IMR-90 (cell line): ENCODE measurements around the gene BCAS3. TPM values are rescaled to one million over a fixed set of nuclear protein-coding genes. Genes with fewer than 3 reads are reported as not detected.

ENCODE experiments used
- ATAC-seq: fragments of 200-7000 bp; cut with Tn5 transposase; 2 replicates; pipeline ENCODE4 v1.9.1; 2020; ENCODE audit warnings: low read depth, mild to moderate bottlenecking, moderate library complexity
- BruUV-seq: library from RNA; stranded (reverse); fragments of 400-500 nt; replicated peaks from 2 replicates; lab custom pipeline; 2021; lab: Mats Ljungman, UMichigan
- CTCF ChIA-PET: fragments of 300-600 bp; formaldehyde crosslinking; extraction: SDS; loops from one replicate; lab custom pipeline; 2021; ENCODE audit warnings: antibody characterized with exemption; lab: Yijun Ruan, JAX
- POLR2A ChIA-PET: fragments of 300-600 bp; sonication (Branson Sonifier 250); formaldehyde crosslinking; loops from one replicate; lab custom pipeline; 2022; ENCODE audit warnings: antibody characterized with exemption; ENCODE audit not compliant: unreplicated experiment; lab: Charles Lee
- DNase-seq: peaks from one replicate; pipeline ENCODE4 v3.0.0; 2013
- H2AFZ ChIP-seq: replicated peaks from 2 replicates; pipeline ENCODE3; 2013; ENCODE audit warnings: low read length, mild to moderate bottlenecking; ENCODE audit not compliant: poor library complexity
- H2AK5ac ChIP-seq: 2 replicates; pipeline ENCODE4 v1.6.1; 2013; ENCODE audit warnings: low read depth, low read length, inconsistent platforms
- H2AK9ac ChIP-seq: replicated peaks from 2 replicates; pipeline ENCODE3; 2013; ENCODE audit warnings: mild to moderate bottlenecking, low read depth, low read length, moderate library complexity; ENCODE audit not compliant: poor library complexity
- H2BK120ac ChIP-seq: 2 replicates; pipeline ENCODE4 v1.6.1; 2013; ENCODE audit warnings: low read depth, low read length, inconsistent platforms
- H2BK15ac ChIP-seq: 3 replicates; pipeline ENCODE4 v1.6.1; 2013; ENCODE audit warnings: low read depth, low read length, inconsistent platforms
- H2BK20ac ChIP-seq: 2 replicates; pipeline ENCODE4 v1.6.1; 2013; ENCODE audit warnings: low read depth, mild to moderate bottlenecking, inconsistent platforms, low read length, moderate library complexity
- H2BK5ac ChIP-seq: 2 replicates; pipeline ENCODE4 v1.6.1; 2013; ENCODE audit warnings: mild to moderate bottlenecking, low read depth, low read length, inconsistent platforms; ENCODE audit not compliant: poor library complexity, severe bottlenecking
- H3K14ac ChIP-seq: replicated peaks from 2 replicates; pipeline ENCODE4 v1.6.1; 2013; ENCODE audit warnings: low read depth, low read length, inconsistent platforms
- H3K18ac ChIP-seq: 2 replicates; pipeline ENCODE4 v1.6.1; 2013; ENCODE audit warnings: low read depth, low read length, control low read depth
- H3K23ac ChIP-seq: 2 replicates; pipeline ENCODE4 v1.6.1; 2013; ENCODE audit warnings: low read depth, low read length, inconsistent platforms
- H3K27ac ChIP-seq: 2 replicates; pipeline ENCODE4 v1.5.1; 2013; ENCODE audit warnings: mild to moderate bottlenecking, control low read depth, low read length; ENCODE audit not compliant: insufficient read depth
- H3K27me3 ChIP-seq: 2 replicates; pipeline ENCODE4 v1.6.1; 2013; ENCODE audit warnings: low read length; ENCODE audit not compliant: control insufficient read depth, insufficient read depth
- H3K36me3 ChIP-seq: 2 replicates; pipeline ENCODE4 v1.6.1; 2013; ENCODE audit warnings: low read length, mixed read lengths; ENCODE audit not compliant: control insufficient read depth, insufficient read depth
- H3K4ac ChIP-seq: 2 replicates; pipeline ENCODE4 v1.6.1; 2013; ENCODE audit warnings: low read depth, low read length, inconsistent platforms
- H3K4me1 ChIP-seq: 2 replicates; pipeline ENCODE4 v1.6.1; 2013; ENCODE audit warnings: low read length, mixed read lengths; ENCODE audit not compliant: control insufficient read depth, insufficient read depth
- H3K4me2 ChIP-seq: 2 replicates; pipeline ENCODE4 v1.6.1; 2013; ENCODE audit warnings: low read depth, mild to moderate bottlenecking, control low read depth, low read length, moderate library complexity
- H3K4me3 ChIP-seq: 2 replicates; pipeline ENCODE4 v1.5.1; 2013; ENCODE audit warnings: low read depth, mild to moderate bottlenecking, control low read depth, low read length, moderate library complexity; ENCODE audit not compliant: insufficient read depth
- H3K56ac ChIP-seq: 2 replicates; pipeline ENCODE4 v1.6.1; 2013; ENCODE audit warnings: low read length, inconsistent platforms; ENCODE audit not compliant: insufficient read depth; ENCODE audit errors: extremely low read depth
- H3K79me1 ChIP-seq, 2 experiments: 2 replicates each; pipeline ENCODE4 v1.6.1; 2013; ENCODE audit warnings: low read length in 2 of 2, inconsistent platforms in 1 of 2, low read depth in 1 of 2
- H3K9ac ChIP-seq: 2 replicates; pipeline ENCODE4 v1.6.1; 2013; ENCODE audit warnings: low read depth, low read length, control low read depth
- H3K9me1 ChIP-seq: 2 replicates; pipeline ENCODE4 v1.6.1; 2013; ENCODE audit warnings: low read length, inconsistent platforms; ENCODE audit not compliant: insufficient read depth
- H3K9me3 ChIP-seq: 2 replicates; pipeline ENCODE4 v1.6.1; 2013; ENCODE audit warnings: low read length; ENCODE audit not compliant: control insufficient read depth, insufficient read depth
- H4K20me1 ChIP-seq: 2 replicates; pipeline ENCODE4 v1.6.1; 2013; ENCODE audit warnings: low read length, inconsistent platforms; ENCODE audit not compliant: insufficient read depth
- H4K5ac ChIP-seq: 2 replicates; pipeline ENCODE4 v1.6.1; 2013; ENCODE audit warnings: mild to moderate bottlenecking, low read depth, low read length, control low read depth
- H4K8ac ChIP-seq, 2 experiments: 2 replicates each; pipeline ENCODE4 v1.6.1; 2013; ENCODE audit warnings: low read depth in 2 of 2, low read length in 2 of 2, control low read depth in 1 of 2, inconsistent platforms in 1 of 2
- H4K91ac ChIP-seq: 2 replicates; pipeline ENCODE4 v1.6.1; 2013; ENCODE audit warnings: low read depth, low read length, inconsistent platforms; ENCODE audit not compliant: insufficient read depth
- BHLHE40 ChIP-seq: fragments of 150-350 bp; IDR thresholded peaks from 2 replicates; pipeline ENCODE4 v1.6.1; 2016; ENCODE audit warnings: mild to moderate bottlenecking, low read depth, low read length
- CEBPB ChIP-seq: IDR thresholded peaks from 2 replicates; pipeline ENCODE4 v1.6.1; 2012; ENCODE audit warnings: low read depth, low read length, improper control_type of control experiment
- CHD1 ChIP-seq: IDR thresholded peaks from 2 replicates; pipeline ENCODE4 v1.6.1; 2012; ENCODE audit warnings: low read depth, low read length, improper control_type of control experiment
- FOS ChIP-seq: fragments of 150-350 bp; IDR thresholded peaks from 2 replicates; pipeline ENCODE4 v1.6.1; 2016; ENCODE audit warnings: low read depth, low read length
- MAFK ChIP-seq: IDR thresholded peaks from 2 replicates; pipeline ENCODE4 v1.6.1; 2012; ENCODE audit warnings: low read depth, low read length, improper control_type of control experiment
- MAZ ChIP-seq: IDR thresholded peaks from 2 replicates; pipeline ENCODE4 v1.6.1; 2012; ENCODE audit warnings: low read depth, mild to moderate bottlenecking, low read length, improper control_type of control experiment, moderate library complexity, borderline replicate concordance
- MXI1 ChIP-seq: IDR thresholded peaks from 2 replicates; pipeline ENCODE4 v1.6.1; 2012; ENCODE audit warnings: low read depth, mild to moderate bottlenecking, low read length, moderate library complexity, borderline replicate concordance
- NFE2L2 ChIP-seq: fragments of 150-350 bp; IDR thresholded peaks from 2 replicates; pipeline ENCODE4 v1.6.1; 2016; ENCODE audit warnings: low read depth, mild to moderate bottlenecking, low read length
- POLR2A ChIP-seq: IDR thresholded peaks from 2 replicates; pipeline ENCODE4 v1.6.1; 2012; ENCODE audit warnings: mild to moderate bottlenecking, low read depth, low read length
- RAD21 ChIP-seq: IDR thresholded peaks from 2 replicates; pipeline ENCODE4 v1.6.1; 2012; ENCODE audit warnings: low read length, improper control_type of control experiment
- RCOR1 ChIP-seq: IDR thresholded peaks from 2 replicates; pipeline ENCODE4 v1.6.1; 2012; ENCODE audit warnings: mild to moderate bottlenecking, low read length, improper control_type of control experiment; ENCODE audit not compliant: insufficient replicate concordance
- RFX5 ChIP-seq: IDR thresholded peaks from 2 replicates; pipeline ENCODE4 v1.8.0; 2012; ENCODE audit warnings: low read depth, mild to moderate bottlenecking, low read length, moderate library complexity
- SMC3 ChIP-seq: fragments of 150-350 bp; IDR thresholded peaks from 2 replicates; pipeline ENCODE4 v1.6.1; 2016; ENCODE audit warnings: low read depth, mild to moderate bottlenecking, antibody characterized with exemption, low read length, moderate library complexity
- WGBS, 2 experiments: methylation state at CpG; one replicate each; pipeline versions ENCODE4 v1.1.5 to v1.1.7; 2013; ENCODE audit warnings: missing lambda C conversion rate in 2 of 2; ENCODE audit not compliant: insufficient read length in 1 of 2; ENCODE audit errors: extremely low coverage in 2 of 2; 5-methylcytosine and 5-hydroxymethylcytosine counted together
- dilution Hi-C: fragments of 300-500 bp; cut with HindIII; formaldehyde crosslinking; loops from one replicate; pipeline ENCODE4 v1.14.3; 2018; ENCODE audit warnings: low sequenced_read_pairs; ENCODE audit not compliant: unreplicated experiment
- in situ Hi-C: fragments of 300-500 bp; cut with MboI; formaldehyde crosslinking; loops from 3 replicates; pipeline ENCODE4 v1.14.3; 2019; ENCODE audit warnings: low sequenced_read_pairs, inconsistent platforms, mixed read lengths
- intact Hi-C: fragments of 100-400 bp; cut with micrococcal nuclease; formaldehyde crosslinking; loops from 2 replicates; pipeline ENCODE4 v1.10.0; 2022
- polyA plus RNA-seq, 3 experiments: library from polyadenylated mRNA; depleted of rRNA; stranded (reverse); fragments of >200 nt; gene quantifications; 2 replicates each; pipeline ENCODE4 v1.2.3, GENCODE V29; 2012; ENCODE audit warnings: low replicate concordance in 1 of 3
- total RNA-seq: library from RNA; depleted of rRNA; stranded (reverse); fragments of >200 nt; gene quantifications from 2 replicates; pipeline ENCODE4 v1.2.3, GENCODE V29; 2012
- TF ChIP-seq, protein P1 (sequence below): conservative IDR thresholded peaks from 2 replicates; pipeline ENCODE4 v1.5.1; 2012; ENCODE audit warnings: mild to moderate bottlenecking, low read depth, low read length, improper control_type of control experiment
- TF ChIP-seq, protein P2 (sequence below): fragments of 150-350 bp; IDR thresholded peaks from 2 replicates; pipeline ENCODE4 v1.6.1; 2016; ENCODE audit warnings: low read depth, mild to moderate bottlenecking, low read length, moderate library complexity, borderline replicate concordance
- TF ChIP-seq, protein P3 (sequence below): fragments of 150-350 bp; IDR thresholded peaks from 2 replicates; pipeline ENCODE4 v1.6.1; 2017; ENCODE audit warnings: mild to moderate bottlenecking, antibody characterized with exemption, low read length, low read depth

BCAS3 gene
- total and polyA plus RNA-seq, 2 of the 4 experiments (the other 2 are of a cell fraction): 6.3 to 27.1 TPM

DNA sequence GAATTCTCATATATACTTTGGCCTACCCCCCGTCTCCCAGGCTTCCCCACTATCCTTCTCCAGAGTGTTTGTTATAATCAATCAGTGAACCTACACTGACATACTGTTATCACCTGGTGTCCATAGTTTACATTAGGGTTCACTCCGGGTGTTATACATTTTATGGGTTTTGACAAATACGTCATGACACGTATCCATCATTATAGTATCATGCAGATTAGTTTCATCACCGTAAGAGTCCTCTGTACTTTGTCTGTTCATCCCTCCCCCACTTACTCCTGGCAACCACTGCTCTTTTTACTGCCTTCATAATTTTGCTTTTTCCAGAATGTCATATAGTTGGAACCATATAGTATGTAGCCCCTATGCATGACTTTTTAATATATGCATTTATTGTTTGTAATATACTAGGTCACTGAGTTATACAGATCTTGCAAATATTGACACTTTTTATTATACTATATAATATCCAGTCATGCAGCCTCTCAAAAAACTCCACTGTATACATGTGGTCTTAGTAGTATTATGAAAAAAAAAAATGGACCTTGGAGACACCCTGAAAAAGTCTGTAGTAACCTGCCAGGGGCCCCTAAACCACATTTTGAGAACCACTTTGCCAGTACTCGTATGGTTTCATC lies 49.3 kb upstream of the BCAS3 start:
- ChIA-PET POLR2A (no interaction called here), CTCF (no interaction called here)
- Histone ChIP-seq H3K56ac (no peak overlapping the region), H3K18ac (no peak overlapping the region), H3K4me2 (no peak overlapping the region), H4K8ac (no peak overlapping the region), H3K36me3 (peaks cover 14% of the 10 kb centered on the region), H3K79me1 (peaks cover 32 to 63% of the 10 kb centered on the region in 2 experiments), H2BK120ac (no peak overlapping the region), H2BK20ac (no peak overlapping the region), H3K9me3 (no peaks in the 10 kb centered on the region), H3K27me3 (no peaks in the 10 kb centered on the region), H2BK15ac (no peak overlapping the region), H3K9ac (no peak overlapping the region), H3K4ac (no peak overlapping the region), H4K20me1 (peaks cover 7% of the 10 kb centered on the region; the same call in 1 of the 2 replicates), H3K4me1 (peaks cover 1% of the 10 kb centered on the region; the same call in 1 of the 2 replicates), H4K91ac (no peak overlapping the region), H2AFZ (no peak overlapping the region), H2BK5ac (no peak overlapping the region), H3K23ac (no peak overlapping the region), H4K5ac (no peak overlapping the region), H3K4me3 (no peak overlapping the region), H3K9me1 (peaks cover 12% of the 10 kb centered on the region), H2AK5ac (no peak overlapping the region), H3K14ac (no peak overlapping the region), H2AK9ac (no peak overlapping the region), H3K27ac (no peak overlapping the region)
- dilution Hi-C loops (no loop called here), intact Hi-C loops (no loop called here), in situ Hi-C loops (loop anchor here (25.0 kb wide), 1 partner anchor 491 kb away; the partner anchor contains the start of gene CA4)
- DNase-seq: no peak
- no peak for TF ChIP-seq CHD1
- TF ChIP-seq NFE2L2: no peak
- TF ChIP-seq MAZ: no peak
- no peak for TF ChIP-seq SMC3
- no peak for TF ChIP-seq POLR2A
- TF ChIP-seq, protein P1, sequence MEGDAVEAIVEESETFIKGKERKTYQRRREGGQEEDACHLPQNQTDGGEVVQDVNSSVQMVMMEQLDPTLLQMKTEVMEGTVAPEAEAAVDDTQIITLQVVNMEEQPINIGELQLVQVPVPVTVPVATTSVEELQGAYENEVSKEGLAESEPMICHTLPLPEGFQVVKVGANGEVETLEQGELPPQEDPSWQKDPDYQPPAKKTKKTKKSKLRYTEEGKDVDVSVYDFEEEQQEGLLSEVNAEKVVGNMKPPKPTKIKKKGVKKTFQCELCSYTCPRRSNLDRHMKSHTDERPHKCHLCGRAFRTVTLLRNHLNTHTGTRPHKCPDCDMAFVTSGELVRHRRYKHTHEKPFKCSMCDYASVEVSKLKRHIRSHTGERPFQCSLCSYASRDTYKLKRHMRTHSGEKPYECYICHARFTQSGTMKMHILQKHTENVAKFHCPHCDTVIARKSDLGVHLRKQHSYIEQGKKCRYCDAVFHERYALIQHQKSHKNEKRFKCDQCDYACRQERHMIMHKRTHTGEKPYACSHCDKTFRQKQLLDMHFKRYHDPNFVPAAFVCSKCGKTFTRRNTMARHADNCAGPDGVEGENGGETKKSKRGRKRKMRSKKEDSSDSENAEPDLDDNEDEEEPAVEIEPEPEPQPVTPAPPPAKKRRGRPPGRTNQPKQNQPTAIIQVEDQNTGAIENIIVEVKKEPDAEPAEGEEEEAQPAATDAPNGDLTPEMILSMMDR: no peak
- no peak for TF ChIP-seq RFX5
- no peak for TF ChIP-seq BHLHE40
- TF ChIP-seq, protein P2, sequence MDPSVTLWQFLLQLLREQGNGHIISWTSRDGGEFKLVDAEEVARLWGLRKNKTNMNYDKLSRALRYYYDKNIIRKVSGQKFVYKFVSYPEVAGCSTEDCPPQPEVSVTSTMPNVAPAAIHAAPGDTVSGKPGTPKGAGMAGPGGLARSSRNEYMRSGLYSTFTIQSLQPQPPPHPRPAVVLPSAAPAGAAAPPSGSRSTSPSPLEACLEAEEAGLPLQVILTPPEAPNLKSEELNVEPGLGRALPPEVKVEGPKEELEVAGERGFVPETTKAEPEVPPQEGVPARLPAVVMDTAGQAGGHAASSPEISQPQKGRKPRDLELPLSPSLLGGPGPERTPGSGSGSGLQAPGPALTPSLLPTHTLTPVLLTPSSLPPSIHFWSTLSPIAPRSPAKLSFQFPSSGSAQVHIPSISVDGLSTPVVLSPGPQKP: no peak
- no peak for TF ChIP-seq MXI1
- no peak for TF ChIP-seq RAD21
- TF ChIP-seq MAFK: no peak
- TF ChIP-seq RCOR1: no peak
- no peak for TF ChIP-seq FOS
- TF ChIP-seq, protein P3, sequence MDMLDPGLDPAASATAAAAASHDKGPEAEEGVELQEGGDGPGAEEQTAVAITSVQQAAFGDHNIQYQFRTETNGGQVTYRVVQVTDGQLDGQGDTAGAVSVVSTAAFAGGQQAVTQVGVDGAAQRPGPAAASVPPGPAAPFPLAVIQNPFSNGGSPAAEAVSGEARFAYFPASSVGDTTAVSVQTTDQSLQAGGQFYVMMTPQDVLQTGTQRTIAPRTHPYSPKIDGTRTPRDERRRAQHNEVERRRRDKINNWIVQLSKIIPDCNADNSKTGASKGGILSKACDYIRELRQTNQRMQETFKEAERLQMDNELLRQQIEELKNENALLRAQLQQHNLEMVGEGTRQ: no peak
- TF ChIP-seq CEBPB: no peak
- ATAC-seq: no peak
- BruUV-seq: no TSS peak
- no CpG with 5 or more reads among the region's 6 CpGs for WGBS, 2 experiments
